Breast epithelium (tissue), 3 donors: ENCODE data around the gene ACVR1B.

Experiments used
- CTCF ChIP-seq, 3 donors: fragments of 450-650 bp; IDR thresholded peaks; one replicate each; pipeline ENCODE4 v1.5.1; 2016 to 2017; ENCODE audit warnings: antibody characterized with exemption in 3 of 3, mild to moderate bottlenecking in 3 of 3, moderate library complexity in 3 of 3
- POLR2AphosphoS5 ChIP-seq, 3 donors: sonication (generic); formaldehyde crosslinking; IDR thresholded peaks; one replicate each; pipeline ENCODE4 v1.6.1; 2017; ENCODE audit warnings: antibody characterized with exemption in 3 of 3

- TF ChIP-seq CTCF (IDR thresholded peaks at IDR 0.05) (no peak), POLR2AphosphoS5 (IDR thresholded peaks at IDR 0.05) (no peak)
Measured at GRCh38 chr12:51921017-51921725, 30.3 kb upstream of the ACVR1B start.
